GM12878 (cell line): ENCODE data around the gene LIX1L. TPM values are rescaled to one million over a fixed set of nuclear protein-coding genes. Genes with fewer than 3 reads are reported as not detected.

Source experiments
- BCL3 ChIP-seq: IDR thresholded peaks from 2 replicates; pipeline ENCODE4 v1.6.1; 2011; ENCODE audit warnings: borderline replicate concordance, low read depth, mild to moderate bottlenecking, moderate library complexity, low read length; ENCODE audit not compliant: insufficient read depth, poor library complexity, severe bottlenecking
- EED ChIP-seq: sonication (generic); IDR thresholded peaks from 2 replicates; pipeline ENCODE4 v1.6.1; 2016; ENCODE audit warnings: antibody characterized with exemption, low read depth
- EGR1 ChIP-seq, 2 experiments: IDR thresholded peaks; 1 replicate in 1 of 2; 2 replicates in 1 of 2; pipeline ENCODE4 v1.6.1; 2011 to 2012; ENCODE audit warnings: low read depth in 2 of 2, low read length in 2 of 2, borderline replicate concordance in 1 of 2, mild to moderate bottlenecking in 1 of 2, moderate library complexity in 1 of 2
- FOXK2 ChIP-seq: fragments of 450-650 bp; IDR thresholded peaks from 2 replicates; pipeline ENCODE4 v1.6.1; 2017; ENCODE audit warnings: mild to moderate bottlenecking, moderate library complexity
- MTA3 ChIP-seq: IDR thresholded peaks from 2 replicates; pipeline ENCODE4 v1.6.1; 2012; ENCODE audit warnings: low read length, inconsistent platforms, borderline replicate concordance
- NR2C2 ChIP-seq: IDR thresholded peaks from 2 replicates; pipeline ENCODE4 v1.6.1; 2011; ENCODE audit warnings: borderline replicate concordance, low read depth; ENCODE audit not compliant: control insufficient read depth, insufficient read length
- RCOR1 ChIP-seq: conservative IDR thresholded peaks from 2 replicates; pipeline ENCODE4 v1.6.1; 2012; ENCODE audit warnings: low read depth, low read length, improper control_type of control experiment
- SMAD1 ChIP-seq: fragments of 450-650 bp; IDR thresholded peaks from 2 replicates; pipeline ENCODE4 v1.6.1; 2018; ENCODE audit warnings: mild to moderate bottlenecking, low read depth; ENCODE audit not compliant: partially characterized antibody
- TBL1XR1 ChIP-seq: IDR thresholded peaks from 2 replicates; pipeline ENCODE4 v1.6.1; 2012; ENCODE audit warnings: low read depth, low read length, improper control_type of control experiment
- ZBTB4 ChIP-seq: fragments of 450-650 bp; formaldehyde crosslinking; IDR thresholded peaks from 2 replicates; pipeline ENCODE4 v1.4.0; 2022; ENCODE audit warnings: mild to moderate bottlenecking, moderate library complexity
- polyA plus RNA-seq, 11 experiments: library from polyadenylated mRNA; depleted of rRNA in 4 of 11; unstranded in 6 of 11; stranded (reverse) in 5 of 11; fragments of >200 nt; fragmentation: Nextera tagmentation in 4 of 11; fragmentation: Illumina TruSeq in 1 of 11; extraction: Ambion mirVana in 4 of 11; extraction: Trizol in 1 of 11; gene quantifications; 1 replicate in 1 of 11; 2 replicates in 10 of 11; pipeline versions ENCODE4 v1.2.1 to v1.2.3, GENCODE V29; 2011 to 2016; ENCODE audit warnings: inconsistent platforms in 2 of 11, missing spikeins in 2 of 11, low read depth in 1 of 11
- total RNA-seq, 4 experiments: library from RNA; depleted of rRNA in 3 of 4; stranded (reverse); fragments of >200 nt in 3 of 4; fragmentation: Illumina TruSeq in 1 of 4; extraction: Trizol in 1 of 4; gene quantifications; 2 replicates each; pipeline versions ENCODE4 v1.2.1 to v1.2.3, GENCODE V29; 2013 to 2021
- TF ChIP-seq, protein P1 (sequence below): IDR thresholded peaks from 2 replicates; pipeline ENCODE4 v1.6.1; 2012; ENCODE audit warnings: low read depth, low read length, improper control_type of control experiment
- TF ChIP-seq, protein P2 (sequence below), 3 experiments: IDR thresholded peaks in 2 of 3; conservative IDR thresholded peaks in 1 of 3; 2 replicates each; pipeline ENCODE4 v1.5.1; 2011; ENCODE audit warnings: low read depth in 3 of 3, low read length in 3 of 3, mild to moderate bottlenecking in 3 of 3, control low read depth in 2 of 3, moderate library complexity in 2 of 3, inconsistent platforms in 1 of 3, mixed read lengths in 1 of 3; ENCODE audit not compliant: control insufficient read depth in 2 of 3, insufficient read depth in 1 of 3; ENCODE audit errors: extremely low read depth in 1 of 3
- TF ChIP-seq, protein P3 (sequence below): IDR thresholded peaks from 2 replicates; pipeline ENCODE4 v1.6.1; 2012; ENCODE audit warnings: improper control_type of control experiment, low read depth, low read length; ENCODE audit not compliant: insufficient replicate concordance

The LIX1L gene
- total and polyA plus RNA-seq, 10 of the 15 experiments (the other 5 are each of a cell fraction or from before 2014, with no cell fraction given): 5.5 to 48.2 (median 15.3) TPM

DNA sequence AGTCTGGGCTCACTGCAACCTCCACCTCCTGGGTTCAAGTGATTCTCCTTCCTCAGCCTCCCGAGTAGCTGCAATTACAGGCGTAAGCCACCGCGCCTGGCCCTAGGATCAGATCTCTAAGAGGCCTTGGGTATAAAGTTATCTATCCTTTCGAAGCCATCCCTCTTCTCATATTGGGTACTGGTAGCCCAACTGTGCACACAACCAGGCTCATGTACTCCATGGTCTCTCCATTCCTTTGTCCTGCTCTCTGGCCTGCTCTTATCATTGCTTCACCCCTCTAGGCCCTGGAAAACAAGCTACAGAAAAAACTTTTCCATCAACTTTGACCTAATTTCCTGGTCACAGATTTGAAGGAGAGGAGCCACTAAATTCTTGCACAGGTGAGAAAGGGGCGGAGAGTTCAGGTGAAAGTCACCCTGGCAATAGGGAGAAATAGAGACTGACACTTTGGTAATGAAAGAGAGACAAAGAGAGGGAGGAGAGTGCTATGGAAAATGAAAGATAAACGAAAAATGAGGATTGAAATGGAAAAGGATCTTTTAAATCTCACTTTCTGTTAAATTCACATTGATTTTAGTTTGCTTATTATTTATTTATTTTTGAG is 32.5 kb upstream of the LIX1L start (continued):
- TF ChIP-seq, protein P1, sequence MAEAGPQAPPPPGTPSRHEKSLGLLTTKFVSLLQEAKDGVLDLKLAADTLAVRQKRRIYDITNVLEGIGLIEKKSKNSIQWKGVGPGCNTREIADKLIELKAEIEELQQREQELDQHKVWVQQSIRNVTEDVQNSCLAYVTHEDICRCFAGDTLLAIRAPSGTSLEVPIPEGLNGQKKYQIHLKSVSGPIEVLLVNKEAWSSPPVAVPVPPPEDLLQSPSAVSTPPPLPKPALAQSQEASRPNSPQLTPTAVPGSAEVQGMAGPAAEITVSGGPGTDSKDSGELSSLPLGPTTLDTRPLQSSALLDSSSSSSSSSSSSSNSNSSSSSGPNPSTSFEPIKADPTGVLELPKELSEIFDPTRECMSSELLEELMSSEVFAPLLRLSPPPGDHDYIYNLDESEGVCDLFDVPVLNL: no peak
- TF ChIP-seq MTA3 (no peak), FOXK2 (no peak), EGR1 (IDR thresholded peaks at IDR 0.05; ENCODE audit: borderline replicate concordance in 1 of 2, low read depth in 2 of 2, low read length in 2 of 2) (no peak), SMAD1 (no peak), NR2C2 (no peak), RCOR1 (no peak), BCL3 (no peak), ZBTB4 (CRISPR knock-in tag) (no peak), TBL1XR1 (no peak), EED (no peak)
- TF ChIP-seq, protein P2, sequence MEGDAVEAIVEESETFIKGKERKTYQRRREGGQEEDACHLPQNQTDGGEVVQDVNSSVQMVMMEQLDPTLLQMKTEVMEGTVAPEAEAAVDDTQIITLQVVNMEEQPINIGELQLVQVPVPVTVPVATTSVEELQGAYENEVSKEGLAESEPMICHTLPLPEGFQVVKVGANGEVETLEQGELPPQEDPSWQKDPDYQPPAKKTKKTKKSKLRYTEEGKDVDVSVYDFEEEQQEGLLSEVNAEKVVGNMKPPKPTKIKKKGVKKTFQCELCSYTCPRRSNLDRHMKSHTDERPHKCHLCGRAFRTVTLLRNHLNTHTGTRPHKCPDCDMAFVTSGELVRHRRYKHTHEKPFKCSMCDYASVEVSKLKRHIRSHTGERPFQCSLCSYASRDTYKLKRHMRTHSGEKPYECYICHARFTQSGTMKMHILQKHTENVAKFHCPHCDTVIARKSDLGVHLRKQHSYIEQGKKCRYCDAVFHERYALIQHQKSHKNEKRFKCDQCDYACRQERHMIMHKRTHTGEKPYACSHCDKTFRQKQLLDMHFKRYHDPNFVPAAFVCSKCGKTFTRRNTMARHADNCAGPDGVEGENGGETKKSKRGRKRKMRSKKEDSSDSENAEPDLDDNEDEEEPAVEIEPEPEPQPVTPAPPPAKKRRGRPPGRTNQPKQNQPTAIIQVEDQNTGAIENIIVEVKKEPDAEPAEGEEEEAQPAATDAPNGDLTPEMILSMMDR (IDR thresholded peaks at IDR 0.05 in 2 of 3, conservative IDR thresholded peaks at IDR 0.05 in 1 of 3; ENCODE audit: control insufficient read depth in 2 of 3, extremely low read depth in 1 of 3, insufficient read depth in 1 of 3, low read depth in 3 of 3, low read length in 3 of 3): no peak
- TF ChIP-seq, protein P3, sequence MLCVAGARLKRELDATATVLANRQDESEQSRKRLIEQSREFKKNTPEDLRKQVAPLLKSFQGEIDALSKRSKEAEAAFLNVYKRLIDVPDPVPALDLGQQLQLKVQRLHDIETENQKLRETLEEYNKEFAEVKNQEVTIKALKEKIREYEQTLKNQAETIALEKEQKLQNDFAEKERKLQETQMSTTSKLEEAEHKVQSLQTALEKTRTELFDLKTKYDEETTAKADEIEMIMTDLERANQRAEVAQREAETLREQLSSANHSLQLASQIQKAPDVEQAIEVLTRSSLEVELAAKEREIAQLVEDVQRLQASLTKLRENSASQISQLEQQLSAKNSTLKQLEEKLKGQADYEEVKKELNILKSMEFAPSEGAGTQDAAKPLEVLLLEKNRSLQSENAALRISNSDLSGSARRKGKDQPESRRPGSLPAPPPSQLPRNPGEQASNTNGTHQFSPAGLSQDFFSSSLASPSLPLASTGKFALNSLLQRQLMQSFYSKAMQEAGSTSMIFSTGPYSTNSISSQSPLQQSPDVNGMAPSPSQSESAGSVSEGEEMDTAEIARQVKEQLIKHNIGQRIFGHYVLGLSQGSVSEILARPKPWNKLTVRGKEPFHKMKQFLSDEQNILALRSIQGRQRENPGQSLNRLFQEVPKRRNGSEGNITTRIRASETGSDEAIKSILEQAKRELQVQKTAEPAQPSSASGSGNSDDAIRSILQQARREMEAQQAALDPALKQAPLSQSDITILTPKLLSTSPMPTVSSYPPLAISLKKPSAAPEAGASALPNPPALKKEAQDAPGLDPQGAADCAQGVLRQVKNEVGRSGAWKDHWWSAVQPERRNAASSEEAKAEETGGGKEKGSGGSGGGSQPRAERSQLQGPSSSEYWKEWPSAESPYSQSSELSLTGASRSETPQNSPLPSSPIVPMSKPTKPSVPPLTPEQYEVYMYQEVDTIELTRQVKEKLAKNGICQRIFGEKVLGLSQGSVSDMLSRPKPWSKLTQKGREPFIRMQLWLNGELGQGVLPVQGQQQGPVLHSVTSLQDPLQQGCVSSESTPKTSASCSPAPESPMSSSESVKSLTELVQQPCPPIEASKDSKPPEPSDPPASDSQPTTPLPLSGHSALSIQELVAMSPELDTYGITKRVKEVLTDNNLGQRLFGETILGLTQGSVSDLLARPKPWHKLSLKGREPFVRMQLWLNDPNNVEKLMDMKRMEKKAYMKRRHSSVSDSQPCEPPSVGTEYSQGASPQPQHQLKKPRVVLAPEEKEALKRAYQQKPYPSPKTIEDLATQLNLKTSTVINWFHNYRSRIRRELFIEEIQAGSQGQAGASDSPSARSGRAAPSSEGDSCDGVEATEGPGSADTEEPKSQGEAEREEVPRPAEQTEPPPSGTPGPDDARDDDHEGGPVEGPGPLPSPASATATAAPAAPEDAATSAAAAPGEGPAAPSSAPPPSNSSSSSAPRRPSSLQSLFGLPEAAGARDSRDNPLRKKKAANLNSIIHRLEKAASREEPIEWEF: no peak
- TF ChIP-seq, all 136 proteins: peak for 0
